ENCODE measurements around the gene CIDEB.

The CIDEB gene

DNA sequence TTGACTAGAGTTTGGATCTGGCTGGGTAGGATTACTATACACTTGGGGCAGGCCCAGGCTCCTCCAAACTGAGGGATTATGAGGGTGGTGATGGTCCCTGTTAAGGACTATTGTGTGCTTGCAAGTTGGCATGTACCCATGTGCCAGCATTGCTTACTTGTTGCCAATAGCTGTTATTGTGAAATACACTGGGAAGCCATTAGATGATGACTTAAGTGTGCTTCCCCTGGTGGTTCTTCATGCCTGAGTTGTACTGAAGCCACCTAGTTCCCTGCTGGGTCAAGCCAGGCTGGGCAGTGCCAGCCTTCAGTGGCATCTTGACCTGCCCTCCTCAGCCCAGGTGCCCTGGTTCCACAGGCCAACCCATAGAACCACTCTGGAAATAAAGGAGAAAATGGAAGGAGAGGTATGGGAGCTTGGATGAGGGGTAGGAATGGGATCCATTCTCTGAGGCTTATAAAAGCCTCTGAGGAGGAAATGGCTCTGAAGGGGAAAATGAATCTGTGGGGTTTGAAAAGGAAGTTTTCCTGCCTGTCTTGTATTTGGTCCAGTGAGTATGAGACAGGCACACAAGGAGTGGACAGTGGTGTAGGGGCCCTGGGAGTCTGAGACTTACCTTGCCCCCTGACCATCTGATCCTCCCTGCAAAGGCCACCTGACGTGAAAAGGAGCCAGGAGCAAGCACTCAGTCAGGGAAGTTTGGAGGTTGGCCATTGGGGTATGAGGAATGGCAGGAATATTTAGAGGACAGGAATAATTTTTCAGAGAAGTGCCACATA, 4.2 kb upstream of the CIDEB start:
- no peak for DNase-seq

DNA sequence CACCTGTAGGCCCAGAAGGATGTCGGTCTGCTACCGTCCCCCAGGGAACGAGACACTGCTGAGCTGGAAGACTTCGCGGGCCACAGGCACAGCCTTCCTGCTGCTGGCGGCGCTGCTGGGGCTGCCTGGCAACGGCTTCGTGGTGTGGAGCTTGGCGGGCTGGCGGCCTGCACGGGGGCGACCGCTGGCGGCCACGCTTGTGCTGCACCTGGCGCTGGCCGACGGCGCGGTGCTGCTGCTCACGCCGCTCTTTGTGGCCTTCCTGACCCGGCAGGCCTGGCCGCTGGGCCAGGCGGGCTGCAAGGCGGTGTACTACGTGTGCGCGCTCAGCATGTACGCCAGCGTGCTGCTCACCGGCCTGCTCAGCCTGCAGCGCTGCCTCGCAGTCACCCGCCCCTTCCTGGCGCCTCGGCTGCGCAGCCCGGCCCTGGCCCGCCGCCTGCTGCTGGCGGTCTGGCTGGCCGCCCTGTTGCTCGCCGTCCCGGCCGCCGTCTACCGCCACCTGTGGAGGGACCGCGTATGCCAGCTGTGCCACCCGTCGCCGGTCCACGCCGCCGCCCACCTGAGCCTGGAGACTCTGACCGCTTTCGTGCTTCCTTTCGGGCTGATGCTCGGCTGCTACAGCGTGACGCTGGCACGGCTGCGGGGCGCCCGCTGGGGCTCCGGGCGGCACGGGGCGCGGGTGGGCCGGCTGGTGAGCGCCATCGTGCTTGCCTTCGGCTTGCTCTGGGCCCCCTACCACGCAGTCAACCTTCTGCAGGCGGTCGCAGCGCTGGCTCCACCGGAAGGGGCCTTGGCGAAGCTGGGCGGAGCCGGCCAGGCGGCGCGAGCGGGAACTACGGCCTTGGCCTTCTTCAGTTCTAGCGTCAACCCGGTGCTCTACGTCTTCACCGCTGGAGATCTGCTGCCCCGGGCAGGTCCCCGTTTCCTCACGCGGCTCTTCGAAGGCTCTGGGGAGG, 3.1 kb upstream of the CIDEB start, which contains the start of gene LTB4R:
LTB4R (plus strand) TSS at position 857 of the 959 bp plus-strand sequence. CDS start 4,150 bp downstream, outside the sequence.
- DNase-seq: no peak

- no peak for DNase-seq
Measured at GRCh38 chr14:24310265-24310645, 2.5 kb upstream of the CIDEB start.

DNA sequence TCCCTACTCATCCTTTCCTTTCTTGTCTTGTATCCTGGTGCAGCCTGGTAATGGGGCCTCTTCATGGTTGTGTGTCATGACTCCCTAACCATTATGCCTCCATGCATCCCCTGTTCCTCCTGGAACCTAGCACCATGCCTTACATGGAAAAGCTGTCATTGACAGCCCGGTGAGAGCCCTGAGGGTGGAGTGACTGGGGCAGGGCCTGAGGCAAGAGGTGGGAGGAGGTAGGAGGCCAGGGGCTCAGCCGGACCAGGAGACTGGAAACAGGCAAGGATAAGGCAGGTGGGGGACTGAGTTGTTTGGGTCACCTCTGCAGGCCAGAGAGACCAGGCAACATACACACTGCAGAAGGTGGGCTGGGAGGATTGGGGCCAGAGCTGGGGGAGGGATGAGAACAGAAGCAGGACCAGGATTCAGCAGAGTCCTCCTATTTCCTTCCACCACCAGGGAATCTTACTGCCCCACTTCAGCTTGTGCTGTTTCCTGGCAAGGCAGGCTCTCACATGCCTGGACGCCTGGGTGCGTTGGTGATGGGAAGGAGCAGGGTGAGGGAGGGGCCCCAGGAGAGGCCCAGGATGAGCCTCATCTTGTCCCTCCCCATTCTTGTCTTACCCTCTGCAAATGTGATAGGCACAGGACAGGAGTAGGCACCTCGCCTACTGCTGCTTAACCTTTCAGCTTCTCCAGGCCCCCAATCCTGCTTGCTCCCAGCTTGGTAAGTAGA, 1.9 kb upstream of the CIDEB start, which contains the start of gene LTB4R2:
LTB4R2 (plus strand) TSS at position 603 of the 727 bp plus-strand sequence. CDS start 525 bp downstream, outside the sequence.
- no peak for DNase-seq

GRCh38 chr14:24308342-24309124, 756 bp upstream of the CIDEB start:
- DNase-seq: no peak

DNA sequence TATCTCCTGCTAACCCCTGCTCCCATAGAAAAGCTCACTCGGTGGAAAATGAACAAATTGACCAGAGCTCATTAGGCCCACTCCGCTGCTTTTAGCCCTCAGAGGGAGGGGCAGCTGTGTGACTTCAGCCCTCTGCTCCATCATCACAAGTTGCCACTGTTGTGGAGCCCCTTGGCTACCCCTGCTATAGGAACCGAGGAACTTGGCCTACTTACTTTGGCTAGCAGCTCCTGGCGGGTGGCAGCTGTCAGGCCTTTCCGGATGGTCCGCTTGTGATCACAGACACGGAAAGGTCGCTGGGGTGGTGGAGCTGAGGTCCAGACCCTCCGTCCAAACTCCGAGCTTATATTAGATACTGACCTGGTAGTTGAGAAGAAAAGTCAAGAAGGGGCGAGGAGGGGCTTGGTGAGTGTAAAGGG, 612 bp downstream of the CIDEB start:
- no peak for DNase-seq

DNA sequence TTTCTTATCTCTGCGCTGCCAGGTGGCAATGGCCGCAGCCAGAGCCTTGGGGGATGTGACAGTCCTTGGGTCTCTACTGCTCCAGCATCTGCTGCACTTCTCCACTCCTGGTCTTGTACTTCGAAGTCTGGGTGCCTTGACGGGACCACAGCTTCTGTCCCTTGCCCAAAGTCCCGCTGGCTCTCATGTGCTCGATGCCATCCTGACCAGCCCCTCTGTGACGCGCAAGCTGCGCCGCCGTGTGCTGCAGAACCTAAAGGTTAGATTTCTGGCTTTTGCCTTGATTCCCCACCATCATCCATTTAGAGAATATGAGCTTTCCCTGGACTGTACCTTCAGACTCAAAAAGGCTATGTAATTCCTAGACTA, 3.8 kb downstream of the CIDEB start:
- no peak for DNase-seq

DNA sequence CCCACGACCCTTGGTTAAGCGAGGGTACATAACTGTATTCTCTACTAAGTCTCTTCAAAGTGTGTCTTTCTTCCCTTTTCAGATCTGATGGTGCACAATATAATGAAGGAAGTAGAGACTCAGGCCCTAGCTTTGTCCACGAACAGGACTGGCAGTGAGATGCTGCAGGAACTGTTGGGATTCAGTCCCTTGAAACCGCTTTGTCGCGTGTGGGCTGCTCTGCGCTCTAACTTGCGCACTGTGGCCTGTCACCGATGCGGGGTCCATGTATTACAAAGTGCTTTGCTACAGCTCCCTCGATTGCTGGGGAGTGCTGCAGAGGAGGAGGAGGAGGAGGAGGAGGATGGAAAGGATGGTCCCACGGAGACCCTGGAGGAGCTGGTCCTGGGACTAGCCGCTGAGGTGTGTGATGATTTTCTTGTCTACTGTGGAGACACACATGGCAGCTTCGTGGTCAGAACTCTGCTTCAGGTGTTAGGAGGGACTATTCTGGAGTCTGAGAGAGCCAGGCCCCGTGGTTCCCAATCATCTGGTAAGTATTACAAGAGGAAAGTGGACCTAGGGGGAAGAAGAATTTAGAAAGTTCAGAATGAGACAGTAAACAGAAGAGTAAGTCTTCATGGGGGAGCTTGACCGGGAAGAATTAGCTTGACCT, 7.3 kb downstream of the CIDEB start:
- no peak for DNase-seq

DNA sequence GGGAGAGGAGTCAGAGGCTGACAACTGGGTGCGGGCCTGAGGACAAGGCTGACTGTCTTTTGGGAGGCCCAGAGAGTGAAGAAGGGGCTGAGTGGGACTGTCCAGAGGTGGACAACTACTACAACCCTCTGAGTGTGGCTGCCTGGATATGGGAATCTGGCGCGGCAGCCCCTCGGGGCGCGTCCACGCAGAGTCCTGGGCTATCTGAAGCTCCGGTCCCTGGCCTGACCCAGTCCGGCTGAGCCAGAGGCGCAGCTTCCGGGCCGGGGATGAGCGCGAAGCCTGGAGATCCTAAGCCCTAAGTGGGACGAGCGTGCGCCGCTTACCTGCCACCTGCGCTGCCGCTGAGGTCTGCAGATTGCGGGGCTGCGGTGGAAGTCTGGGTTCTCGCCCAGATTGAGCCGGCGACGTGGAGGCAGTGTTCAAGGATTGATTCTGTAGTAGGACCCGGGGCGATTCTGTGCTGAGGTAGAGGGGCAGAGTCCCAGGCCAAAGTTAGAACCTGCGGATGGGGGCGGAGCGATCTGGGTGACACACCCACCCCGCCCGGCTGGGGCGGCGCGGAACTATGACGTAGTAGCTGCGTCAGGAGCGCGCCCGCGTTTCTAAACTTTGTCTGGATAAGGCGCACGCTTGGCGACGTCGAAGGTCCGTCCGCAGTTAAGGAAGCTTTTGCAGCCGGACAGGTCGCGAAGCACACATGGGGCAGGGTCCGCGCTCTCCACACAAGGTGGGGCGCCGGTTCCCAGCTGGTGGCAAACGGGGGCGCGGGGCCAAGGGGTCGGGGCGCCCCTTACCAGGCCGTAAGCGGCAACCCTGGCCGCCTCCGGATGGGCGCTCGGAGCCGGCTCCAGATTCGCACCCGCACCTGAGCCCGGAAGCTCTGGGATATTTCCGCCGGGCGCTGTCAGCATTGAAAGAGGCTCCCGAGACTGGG, 8.3 kb downstream of the CIDEB start, which contains the start of the genes DHRS1 and NOP9:
DHRS1 (minus strand) TSS at position 526 of the 937 bp plus-strand sequence. CDS start 674 bp downstream, outside the sequence.
NOP9 (plus strand) TSS at position 596 of the 937 bp plus-strand sequence; CDS start at position 701, 105 bp downstream.
- DNase-seq: no peak

GRCh38 chr14:24298892-24299254, 8.9 kb downstream of the CIDEB start:
- no peak for DNase-seq

GRCh38 chr14:24297190-24297964, 10.4 kb downstream of the CIDEB start:
- no peak for DNase-seq

GRCh38 chr14:24296341-24297157, 11.2 kb downstream of the CIDEB start:
- DNase-seq: peak; percentile 18

DNA sequence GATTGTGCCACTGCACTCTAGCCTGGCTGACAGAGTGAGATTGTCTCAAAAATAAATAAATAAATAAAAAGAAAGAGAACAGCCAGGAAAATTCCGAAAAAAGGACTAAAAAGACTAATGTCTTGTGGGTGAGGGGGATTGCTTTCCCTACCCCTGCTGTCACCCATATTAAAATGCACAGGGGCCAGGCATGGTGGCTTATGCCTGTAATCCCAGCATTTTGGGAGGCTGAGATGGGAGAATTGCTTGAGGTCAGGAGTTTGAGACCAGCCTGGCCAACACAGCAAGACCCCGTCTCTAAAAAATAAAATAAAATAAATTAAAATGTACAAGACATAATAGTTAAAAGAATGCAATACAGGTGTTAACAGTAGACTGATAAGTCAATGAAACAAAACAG, 14.3 kb downstream of the CIDEB start:
- no peak for DNase-seq

DNA sequence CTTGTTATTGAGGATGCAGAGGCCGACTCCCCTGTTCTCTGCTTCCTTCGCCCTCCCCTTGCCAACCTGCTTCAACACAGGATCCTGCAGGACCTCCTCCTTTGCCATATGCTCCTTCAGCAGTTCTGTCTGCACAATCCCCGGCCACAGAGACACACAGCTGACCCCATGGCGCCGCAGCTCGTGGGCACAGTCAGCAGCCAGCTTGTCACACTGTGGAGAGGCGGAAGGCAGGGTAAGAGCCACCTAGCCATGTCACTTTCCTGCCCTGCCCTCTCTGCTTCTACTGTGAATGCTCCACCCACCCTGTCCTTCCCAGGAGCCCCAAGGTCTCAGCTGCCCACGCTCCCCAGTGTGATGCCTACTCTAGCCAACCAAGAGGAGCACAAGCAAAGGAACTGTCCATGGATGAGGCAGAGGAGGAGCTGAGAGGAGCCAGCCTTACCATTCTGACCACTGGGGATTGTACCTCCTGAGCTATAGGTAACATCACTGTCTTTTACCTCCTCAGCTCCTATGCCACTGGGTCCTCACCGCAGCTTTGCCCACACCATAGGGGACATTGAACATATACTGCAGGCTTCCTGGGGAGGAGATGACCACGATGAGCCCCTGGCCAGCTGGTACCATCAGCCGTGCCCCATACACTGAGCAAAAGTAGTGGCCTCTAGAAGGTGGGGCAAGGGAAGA, 15.5 kb downstream of the CIDEB start:
- DNase-seq: no peak

DNA sequence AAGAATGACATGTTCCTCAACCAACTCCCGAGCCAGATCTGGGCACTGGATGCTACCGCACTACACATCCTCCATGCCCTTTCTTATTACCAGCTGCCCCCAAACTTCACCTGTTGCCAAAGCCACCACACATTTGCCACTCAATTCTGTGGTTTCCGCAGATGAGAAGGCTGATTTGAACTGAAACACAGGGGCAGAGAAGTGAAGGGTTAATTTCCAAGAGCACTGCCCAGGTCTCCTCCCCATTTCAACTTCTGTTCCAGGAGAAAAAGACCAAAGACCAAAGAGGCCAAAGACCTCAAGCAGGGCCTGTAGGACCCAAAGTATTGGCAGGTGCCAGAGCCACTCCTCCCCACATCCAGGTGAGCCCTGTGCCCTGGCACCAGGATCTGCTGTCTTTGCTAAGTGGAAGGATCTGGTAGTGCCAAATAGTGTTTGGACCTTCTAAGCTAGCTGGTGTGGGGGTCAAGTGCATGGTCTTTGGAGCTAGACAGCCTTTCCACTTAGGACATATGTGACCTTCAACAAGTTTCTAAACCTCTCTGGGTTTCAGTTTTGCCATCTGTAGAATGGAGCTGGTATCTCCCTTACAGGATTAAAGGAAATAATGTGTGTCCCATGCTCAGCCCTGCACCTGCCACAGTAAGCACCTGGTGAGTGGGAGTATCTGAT, 16.2 kb downstream of the CIDEB start:
- DNase-seq: no peak

DNA sequence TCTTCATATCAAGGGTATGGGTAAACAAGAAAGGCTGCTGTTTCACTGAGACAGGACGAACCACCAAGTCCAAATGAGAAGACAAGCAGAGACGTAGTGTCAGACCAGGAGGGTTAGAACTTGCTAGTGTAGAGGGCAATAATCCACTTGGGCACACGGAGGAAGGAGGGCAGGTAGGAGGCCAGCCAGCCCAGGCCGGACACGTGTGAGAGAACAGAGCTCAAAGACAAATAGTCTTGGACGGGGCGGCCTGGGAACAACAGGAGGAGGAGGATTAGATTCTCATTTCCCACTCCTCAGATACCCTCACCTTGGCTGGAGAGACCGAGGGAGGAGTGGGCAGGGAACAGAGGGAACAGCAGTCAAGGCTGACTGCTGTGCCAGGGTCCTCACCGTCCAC, 17.0 kb downstream of the CIDEB start:
- no peak for DNase-seq

- no peak for DNase-seq
Measured at GRCh38 chr14:24289649-24290280, 18.0 kb downstream of the CIDEB start.
